Activated CD8-positive, alpha-beta T cell treated with anti-CD3 and anti-CD28 coated beads for 36 hours (primary cell): ENCODE data around the gene RFC5. TPM values are rescaled to one million over a fixed set of nuclear protein-coding genes. Genes with fewer than 3 reads are reported as not detected.
A peak's percentile ranks its signal among the peaks of the same experiment; 100 is the strongest.

Experiments used
- ATAC-seq: fragments of 200-7000 bp; cut with Tn5 transposase; one replicate; pipeline ENCODE4 v1.10.0; 2021; ENCODE audit warnings: mild to moderate bottlenecking, moderate library complexity
- CTCF ChIA-PET: fragments of 350-600 bp; sonication (Branson Sonifier 250); formaldehyde crosslinking; loops from one replicate; lab custom pipeline; 2021; ENCODE audit warnings: antibody characterized with exemption; lab: Charles Lee
- POLR2A ChIA-PET: fragments of 350-600 bp; sonication (Branson Sonifier 250); formaldehyde crosslinking; loops from one replicate; lab custom pipeline; 2021; ENCODE audit warnings: antibody characterized with exemption; lab: Charles Lee
- DNase-seq: peaks from one replicate; pipeline ENCODE4 v3.0.0-alpha.2; 2020
- H3K27ac Mint-ChIP-seq: one replicate; pipeline ENCODE4 v1.8.0; 2021; ENCODE audit warnings: mild to moderate bottlenecking, mixed read lengths
- H3K27me3 Mint-ChIP-seq: one replicate; pipeline ENCODE4 v1.8.0; 2021; ENCODE audit warnings: mixed read lengths
- H3K36me3 Mint-ChIP-seq: one replicate; pipeline ENCODE4 v1.8.0; 2021; ENCODE audit warnings: low read depth, mixed read lengths
- H3K4me1 Mint-ChIP-seq: one replicate; pipeline ENCODE4 v1.8.0; 2021; ENCODE audit warnings: low read depth, mixed read lengths
- H3K4me3 Mint-ChIP-seq: one replicate; pipeline ENCODE4 v1.8.0; 2021; ENCODE audit warnings: mild to moderate bottlenecking, moderate library complexity, mixed read lengths
- H3K9me3 Mint-ChIP-seq: one replicate; pipeline ENCODE4 v1.8.0; 2021; ENCODE audit warnings: mixed read lengths
- CTCF ChIP-seq: fragments of 200-600 bp; IDR thresholded peaks from one replicate; pipeline ENCODE4 v1.8.0; 2022; ENCODE audit warnings: antibody characterized with exemption, mild to moderate bottlenecking
- intact Hi-C: fragments of 100-400 bp; cut with micrococcal nuclease; formaldehyde crosslinking; loops from one replicate; pipeline ENCODE4 v1.10.0; 2022
- total RNA-seq, 2 experiments: library from RNA; stranded (reverse); gene quantifications; one replicate each; pipeline ENCODE4 v1.2.3, GENCODE V29; 2021

The RFC5 gene
- total RNA-seq, 2 experiments from 2014 or later, result 59.8 to 65.6 TPM

GRCh38 chr12:118055865-118056773 lies 39.6 kb downstream of the RFC5 start:
- no peak for TF ChIP-seq CTCF
- CTCF ChIA-PET, result interaction anchor here (0.6 to 5.4 kb wide), 9 partner anchors 9 to 181 kb away, joined by 3 to 35 read pairs (median 8); no protein-coding TSS in a partner anchor
- intact Hi-C loops, result loop anchor here (10.0 kb wide), 1 partner anchor 181 kb away; no protein-coding TSS in a partner anchor
- no peak for DNase-seq
- POLR2A ChIA-PET, result interaction anchor here (2.1 to 2.3 kb wide), 2 partner anchors 9 to 21 kb away, joined by 11 read pairs; no protein-coding TSS in a partner anchor
- peaks cover 47% of the 10 kb centered on the region for H3K4me1 Mint-ChIP-seq
- H3K27me3 Mint-ChIP-seq, result no peaks in the 10 kb centered on the region
- H3K27ac Mint-ChIP-seq, result peak overlapping the region; percentile 13
- peaks cover 13% of the 10 kb centered on the region for H3K36me3 Mint-ChIP-seq
- no peaks in the 10 kb centered on the region for H3K9me3 Mint-ChIP-seq
- no peak for ATAC-seq
- H3K4me3 Mint-ChIP-seq, result no peak overlapping the region

DNA sequence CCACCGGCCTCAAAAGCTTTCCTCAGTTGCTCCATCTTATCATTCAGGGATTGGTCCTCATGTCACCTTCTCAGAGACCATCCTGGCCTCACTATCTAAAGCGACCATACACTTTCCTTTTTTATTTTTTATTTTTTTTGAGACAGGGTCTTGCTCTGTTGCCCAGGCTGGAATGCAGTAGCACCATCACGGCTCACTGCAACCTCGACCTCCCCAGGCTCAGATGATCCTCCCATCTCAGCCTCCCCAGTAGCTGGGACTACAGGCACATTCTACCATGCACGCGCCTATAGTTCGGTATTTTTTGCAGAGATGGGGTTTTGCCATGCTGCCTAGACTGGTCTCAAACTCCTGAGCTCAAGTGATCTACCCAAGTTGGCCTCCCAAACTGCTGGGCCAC lies 41.7 kb downstream of the RFC5 start:
- intact Hi-C loops, result loop anchor here (10.0 kb wide), 1 partner anchor 183 kb away; no protein-coding TSS in a partner anchor
- H3K36me3 Mint-ChIP-seq, result peaks cover 2% of the 10 kb centered on the region
- peaks cover 34% of the 10 kb centered on the region for H3K4me1 Mint-ChIP-seq
- peak overlapping the region; percentile 84 for H3K27ac Mint-ChIP-seq
- TF ChIP-seq CTCF, result no peak
- DNase-seq (no peak), ATAC-seq (no peak)
- ChIA-PET CTCF (interaction anchor here (1.9 to 5.4 kb wide), 3 partner anchors 7 to 183 kb away, joined by 8 to 35 read pairs (median 21); no protein-coding TSS in a partner anchor), POLR2A (interaction anchor here (1.0 to 1.1 kb wide), 2 partner anchors 10 to 28 kb away, joined by 3 to 6 read pairs; no protein-coding TSS in a partner anchor)
- H3K9me3 Mint-ChIP-seq, result no peaks in the 10 kb centered on the region
- no peaks in the 10 kb centered on the region for H3K27me3 Mint-ChIP-seq
- no peak overlapping the region for H3K4me3 Mint-ChIP-seq

DNA sequence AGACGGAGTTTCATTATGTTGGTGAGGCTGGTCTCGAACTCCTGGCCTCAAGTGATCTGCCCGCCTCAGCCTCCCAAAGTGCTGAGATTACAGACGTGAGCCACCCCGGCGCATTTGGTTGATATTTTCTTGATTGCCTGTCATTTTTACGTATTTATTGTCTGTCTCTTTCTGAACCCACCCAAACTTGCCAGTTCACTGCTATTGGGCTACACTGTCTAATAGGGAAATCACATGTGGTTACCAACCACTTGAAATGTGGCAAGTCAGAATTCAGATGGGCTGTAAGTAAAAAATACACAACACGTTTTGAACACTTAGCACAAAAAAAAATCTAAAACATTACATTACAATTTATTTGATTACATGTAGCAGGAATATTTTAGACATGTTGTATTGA lies 42.4 kb downstream of the RFC5 start:
- Mint-ChIP-seq H3K9me3 (no peaks in the 10 kb centered on the region), H3K4me1 (peaks cover 38% of the 10 kb centered on the region), H3K4me3 (no peak overlapping the region), H3K36me3 (peaks cover 2% of the 10 kb centered on the region), H3K27me3 (no peaks in the 10 kb centered on the region), H3K27ac (peak overlapping the region; percentile 84)
- POLR2A ChIA-PET, result interaction anchor here (0.8 to 1.3 kb wide), 4 partner anchors 8 to 27 kb away, joined by 3 to 6 read pairs (median 4); no protein-coding TSS in a partner anchor
- no peak for DNase-seq
- CTCF ChIA-PET, result interaction anchor here (0.8 kb wide), 1 partner anchor 12 kb away, joined by 3 read pairs; no protein-coding TSS in a partner anchor
- intact Hi-C loops, result loop anchor here (10.0 kb wide), 1 partner anchor 184 kb away; no protein-coding TSS in a partner anchor
- no peak for ATAC-seq
- no peak for TF ChIP-seq CTCF

DNA sequence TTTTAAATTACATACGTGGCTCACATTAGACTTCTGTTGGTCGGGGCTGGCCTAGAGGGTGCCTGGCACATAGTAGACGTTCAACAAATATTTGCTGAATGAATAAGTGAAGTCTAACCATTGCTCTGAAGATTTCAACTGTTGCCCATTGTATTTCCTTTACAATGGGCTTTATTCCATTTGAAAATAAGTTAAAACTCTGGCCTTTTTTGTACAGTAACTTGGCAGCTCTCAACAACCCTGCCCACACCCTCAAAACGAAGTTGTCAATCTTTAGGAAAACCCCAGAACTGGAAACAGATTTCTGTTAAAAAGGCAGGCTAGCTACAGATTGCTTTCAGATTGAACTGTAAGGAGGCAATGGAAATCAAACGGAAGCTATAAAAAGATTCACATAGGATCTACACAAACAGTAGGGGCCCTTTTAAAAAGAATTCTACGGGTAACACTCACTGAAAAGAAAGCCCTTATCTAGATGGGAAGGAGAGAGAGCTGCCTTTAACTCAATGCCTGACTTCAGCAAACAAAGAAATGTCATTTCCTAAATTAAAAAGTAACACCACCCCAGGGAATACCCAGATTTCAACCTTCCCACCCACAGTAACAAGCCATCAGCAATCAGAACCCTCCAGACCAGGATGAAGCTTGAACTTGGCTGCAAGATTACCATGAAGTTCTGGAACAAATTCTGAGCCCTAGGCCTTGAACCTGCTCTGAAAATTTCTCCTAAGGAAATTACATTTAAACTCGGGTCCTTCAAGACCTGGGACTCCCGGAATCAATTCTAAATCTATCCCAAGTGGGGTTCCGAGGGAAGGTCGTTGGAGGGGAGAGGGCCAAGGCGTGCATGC lies 43.1 kb downstream of the RFC5 start:
- no peaks in the 10 kb centered on the region for H3K9me3 Mint-ChIP-seq
- peaks cover 45% of the 10 kb centered on the region for H3K4me1 Mint-ChIP-seq
- H3K27me3 Mint-ChIP-seq, result no peaks in the 10 kb centered on the region
- DNase-seq, result no peak
- peaks cover 2% of the 10 kb centered on the region for H3K36me3 Mint-ChIP-seq
- intact Hi-C loops, result loop anchor here (10.0 kb wide), 1 partner anchor 185 kb away; no protein-coding TSS in a partner anchor
- no peak for ATAC-seq
- TF ChIP-seq CTCF, result no peak
- H3K27ac Mint-ChIP-seq, result peak overlapping the region; percentile 84
- peak overlapping the region; percentile 77 for H3K4me3 Mint-ChIP-seq
- POLR2A ChIA-PET, result interaction anchor here (0.7 to 1.3 kb wide), 5 partner anchors 9 to 311 kb away, joined by 3 to 6 read pairs (median 3); no protein-coding TSS in a partner anchor
- CTCF ChIA-PET, result interaction anchor here (0.8 to 0.9 kb wide), 2 partner anchors 11 to 13 kb away, joined by 3 to 4 read pairs; no protein-coding TSS in a partner anchor
